ENCODE results near the gene RPTOR.

- TF ChIP-seq CTCF (IDR thresholded peaks at IDR 0.05) (no peak), POLR2A (IDR thresholded peaks at IDR 0.05; ENCODE audit: low read depth) (no peak)
These were observed 371.6 kb downstream of the RPTOR start for GRCh38 chr17:80916246-80916645.

Data from esophagus muscularis mucosa (tissue), 3 donors.